IMR-90 (cell line): ENCODE results near the gene NAV2. TPM values are rescaled to one million over a fixed set of nuclear protein-coding genes. Genes with fewer than 3 reads are reported as not detected.

Source experiments
- ATAC-seq: fragments of 200-7000 bp; cut with Tn5 transposase; 2 replicates; pipeline ENCODE4 v1.9.1; 2020; ENCODE audit warnings: low read depth, mild to moderate bottlenecking, moderate library complexity
- BruUV-seq: library from RNA; stranded (reverse); fragments of 400-500 nt; replicated peaks from 2 replicates; lab custom pipeline; 2021; lab: Mats Ljungman, UMichigan
- CTCF ChIA-PET: fragments of 300-600 bp; formaldehyde crosslinking; extraction: SDS; loops from one replicate; lab custom pipeline; 2021; ENCODE audit warnings: antibody characterized with exemption; lab: Yijun Ruan, JAX
- POLR2A ChIA-PET: fragments of 300-600 bp; sonication (Branson Sonifier 250); formaldehyde crosslinking; loops from one replicate; lab custom pipeline; 2022; ENCODE audit warnings: antibody characterized with exemption; ENCODE audit not compliant: unreplicated experiment; lab: Charles Lee
- DNase-seq: peaks from one replicate; pipeline ENCODE4 v3.0.0; 2013
- H2AFZ ChIP-seq: replicated peaks from 2 replicates; pipeline ENCODE3; 2013; ENCODE audit warnings: low read length, mild to moderate bottlenecking; ENCODE audit not compliant: poor library complexity
- H2AK5ac ChIP-seq: 2 replicates; pipeline ENCODE4 v1.6.1; 2013; ENCODE audit warnings: low read depth, low read length, inconsistent platforms
- H2AK9ac ChIP-seq: replicated peaks from 2 replicates; pipeline ENCODE3; 2013; ENCODE audit warnings: mild to moderate bottlenecking, low read depth, low read length, moderate library complexity; ENCODE audit not compliant: poor library complexity
- H2BK120ac ChIP-seq: 2 replicates; pipeline ENCODE4 v1.6.1; 2013; ENCODE audit warnings: low read depth, low read length, inconsistent platforms
- H2BK15ac ChIP-seq: 3 replicates; pipeline ENCODE4 v1.6.1; 2013; ENCODE audit warnings: low read depth, low read length, inconsistent platforms
- H2BK20ac ChIP-seq: 2 replicates; pipeline ENCODE4 v1.6.1; 2013; ENCODE audit warnings: low read depth, mild to moderate bottlenecking, inconsistent platforms, low read length, moderate library complexity
- H2BK5ac ChIP-seq: 2 replicates; pipeline ENCODE4 v1.6.1; 2013; ENCODE audit warnings: mild to moderate bottlenecking, low read depth, low read length, inconsistent platforms; ENCODE audit not compliant: poor library complexity, severe bottlenecking
- H3K14ac ChIP-seq: replicated peaks from 2 replicates; pipeline ENCODE4 v1.6.1; 2013; ENCODE audit warnings: low read depth, low read length, inconsistent platforms
- H3K18ac ChIP-seq: 2 replicates; pipeline ENCODE4 v1.6.1; 2013; ENCODE audit warnings: low read depth, low read length, control low read depth
- H3K23ac ChIP-seq: 2 replicates; pipeline ENCODE4 v1.6.1; 2013; ENCODE audit warnings: low read depth, low read length, inconsistent platforms
- H3K27ac ChIP-seq: 2 replicates; pipeline ENCODE4 v1.5.1; 2013; ENCODE audit warnings: mild to moderate bottlenecking, control low read depth, low read length; ENCODE audit not compliant: insufficient read depth
- H3K27me3 ChIP-seq: 2 replicates; pipeline ENCODE4 v1.6.1; 2013; ENCODE audit warnings: low read length; ENCODE audit not compliant: control insufficient read depth, insufficient read depth
- H3K36me3 ChIP-seq: 2 replicates; pipeline ENCODE4 v1.6.1; 2013; ENCODE audit warnings: low read length, mixed read lengths; ENCODE audit not compliant: control insufficient read depth, insufficient read depth
- H3K4ac ChIP-seq: 2 replicates; pipeline ENCODE4 v1.6.1; 2013; ENCODE audit warnings: low read depth, low read length, inconsistent platforms
- H3K4me1 ChIP-seq: 2 replicates; pipeline ENCODE4 v1.6.1; 2013; ENCODE audit warnings: low read length, mixed read lengths; ENCODE audit not compliant: control insufficient read depth, insufficient read depth
- H3K4me2 ChIP-seq: 2 replicates; pipeline ENCODE4 v1.6.1; 2013; ENCODE audit warnings: low read depth, mild to moderate bottlenecking, control low read depth, low read length, moderate library complexity
- H3K4me3 ChIP-seq: 2 replicates; pipeline ENCODE4 v1.5.1; 2013; ENCODE audit warnings: low read depth, mild to moderate bottlenecking, control low read depth, low read length, moderate library complexity; ENCODE audit not compliant: insufficient read depth
- H3K56ac ChIP-seq: 2 replicates; pipeline ENCODE4 v1.6.1; 2013; ENCODE audit warnings: low read length, inconsistent platforms; ENCODE audit not compliant: insufficient read depth; ENCODE audit errors: extremely low read depth
- H3K79me1 ChIP-seq, 2 experiments: 2 replicates each; pipeline ENCODE4 v1.6.1; 2013; ENCODE audit warnings: low read length in 2 of 2, inconsistent platforms in 1 of 2, low read depth in 1 of 2
- H3K9ac ChIP-seq: 2 replicates; pipeline ENCODE4 v1.6.1; 2013; ENCODE audit warnings: low read depth, low read length, control low read depth
- H3K9me1 ChIP-seq: 2 replicates; pipeline ENCODE4 v1.6.1; 2013; ENCODE audit warnings: low read length, inconsistent platforms; ENCODE audit not compliant: insufficient read depth
- H3K9me3 ChIP-seq: 2 replicates; pipeline ENCODE4 v1.6.1; 2013; ENCODE audit warnings: low read length; ENCODE audit not compliant: control insufficient read depth, insufficient read depth
- H4K20me1 ChIP-seq: 2 replicates; pipeline ENCODE4 v1.6.1; 2013; ENCODE audit warnings: low read length, inconsistent platforms; ENCODE audit not compliant: insufficient read depth
- H4K5ac ChIP-seq: 2 replicates; pipeline ENCODE4 v1.6.1; 2013; ENCODE audit warnings: mild to moderate bottlenecking, low read depth, low read length, control low read depth
- H4K8ac ChIP-seq, 2 experiments: 2 replicates each; pipeline ENCODE4 v1.6.1; 2013; ENCODE audit warnings: low read depth in 2 of 2, low read length in 2 of 2, control low read depth in 1 of 2, inconsistent platforms in 1 of 2
- H4K91ac ChIP-seq: 2 replicates; pipeline ENCODE4 v1.6.1; 2013; ENCODE audit warnings: low read depth, low read length, inconsistent platforms; ENCODE audit not compliant: insufficient read depth
- BHLHE40 ChIP-seq: fragments of 150-350 bp; IDR thresholded peaks from 2 replicates; pipeline ENCODE4 v1.6.1; 2016; ENCODE audit warnings: mild to moderate bottlenecking, low read depth, low read length
- MAZ ChIP-seq: IDR thresholded peaks from 2 replicates; pipeline ENCODE4 v1.6.1; 2012; ENCODE audit warnings: low read depth, mild to moderate bottlenecking, low read length, improper control_type of control experiment, moderate library complexity, borderline replicate concordance
- MXI1 ChIP-seq: IDR thresholded peaks from 2 replicates; pipeline ENCODE4 v1.6.1; 2012; ENCODE audit warnings: low read depth, mild to moderate bottlenecking, low read length, moderate library complexity, borderline replicate concordance
- RAD21 ChIP-seq: IDR thresholded peaks from 2 replicates; pipeline ENCODE4 v1.6.1; 2012; ENCODE audit warnings: low read length, improper control_type of control experiment
- SMC3 ChIP-seq: fragments of 150-350 bp; IDR thresholded peaks from 2 replicates; pipeline ENCODE4 v1.6.1; 2016; ENCODE audit warnings: low read depth, mild to moderate bottlenecking, antibody characterized with exemption, low read length, moderate library complexity
- WGBS, 2 experiments: methylation state at CpG; one replicate each; pipeline versions ENCODE4 v1.1.5 to v1.1.7; 2013; ENCODE audit warnings: missing lambda C conversion rate in 2 of 2; ENCODE audit not compliant: insufficient read length in 1 of 2; ENCODE audit errors: extremely low coverage in 2 of 2; 5-methylcytosine and 5-hydroxymethylcytosine counted together
- dilution Hi-C: fragments of 300-500 bp; cut with HindIII; formaldehyde crosslinking; loops from one replicate; pipeline ENCODE4 v1.14.3; 2018; ENCODE audit warnings: low sequenced_read_pairs; ENCODE audit not compliant: unreplicated experiment
- in situ Hi-C: fragments of 300-500 bp; cut with MboI; formaldehyde crosslinking; loops from 3 replicates; pipeline ENCODE4 v1.14.3; 2019; ENCODE audit warnings: low sequenced_read_pairs, inconsistent platforms, mixed read lengths
- intact Hi-C: fragments of 100-400 bp; cut with micrococcal nuclease; formaldehyde crosslinking; loops from 2 replicates; pipeline ENCODE4 v1.10.0; 2022
- polyA plus RNA-seq, 3 experiments: library from polyadenylated mRNA; depleted of rRNA; stranded (reverse); fragments of >200 nt; gene quantifications; 2 replicates each; pipeline ENCODE4 v1.2.3, GENCODE V29; 2012; ENCODE audit warnings: low replicate concordance in 1 of 3
- total RNA-seq: library from RNA; depleted of rRNA; stranded (reverse); fragments of >200 nt; gene quantifications from 2 replicates; pipeline ENCODE4 v1.2.3, GENCODE V29; 2012
- TF ChIP-seq, protein P1 (sequence below): conservative IDR thresholded peaks from 2 replicates; pipeline ENCODE4 v1.5.1; 2012; ENCODE audit warnings: mild to moderate bottlenecking, low read depth, low read length, improper control_type of control experiment
- TF ChIP-seq, protein P2 (sequence below): fragments of 150-350 bp; IDR thresholded peaks from 2 replicates; pipeline ENCODE4 v1.6.1; 2017; ENCODE audit warnings: mild to moderate bottlenecking, antibody characterized with exemption, low read length, low read depth

Gene NAV2
- total and polyA plus RNA-seq, 2 of the 4 experiments (the other 2 are of a cell fraction), result 4.5 to 12.6 TPM

DNA sequence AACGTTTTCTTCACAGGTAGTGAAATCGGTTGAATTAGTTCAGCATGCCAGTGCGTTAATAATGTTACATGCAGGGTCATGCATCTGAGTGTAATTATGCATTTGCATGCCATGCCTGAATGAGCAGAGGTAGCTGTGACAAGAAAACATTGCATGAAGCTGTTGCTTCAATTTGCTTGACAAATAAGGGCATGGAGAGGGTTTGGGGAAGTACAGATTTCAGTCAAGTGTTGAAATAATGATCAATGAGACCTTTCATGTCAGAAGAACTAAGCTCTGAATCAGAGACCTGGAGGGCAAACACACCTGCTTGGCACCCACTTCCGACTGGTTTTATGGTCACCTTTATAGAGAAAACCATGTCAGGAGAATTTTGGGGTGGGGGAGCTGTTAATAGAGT is 226.2 kb downstream of the NAV2 start:
- H3K4me3 ChIP-seq, result no peak overlapping the region
- peaks cover 14% of the 10 kb centered on the region for H3K9me1 ChIP-seq
- H2BK5ac ChIP-seq, result no peak overlapping the region
- no peak overlapping the region for H3K14ac ChIP-seq
- no peak overlapping the region for H3K9ac ChIP-seq
- no peak for ATAC-seq
- no peak overlapping the region for H2AK5ac ChIP-seq
- H2AFZ ChIP-seq, result no peak overlapping the region
- no peak overlapping the region for H2BK120ac ChIP-seq
- peaks cover 4% of the 10 kb centered on the region; the same call in 1 of the 2 replicates for H4K20me1 ChIP-seq
- no peak overlapping the region for H3K27ac ChIP-seq
- H2BK15ac ChIP-seq, result no peak overlapping the region
- CTCF ChIA-PET, result interaction anchor here (1.1 kb wide), 1 partner anchor 13 kb away, joined by 3 read pairs; no protein-coding TSS in a partner anchor
- H3K79me1 ChIP-seq, result peaks cover 7 to 19% of the 10 kb centered on the region in 2 experiments; a peak in 3 of 4 replicates
- no peak overlapping the region for H3K18ac ChIP-seq
- 91% methylated on average over 3 of the region's 4 CpGs; no CpG with 5 or more reads in 1 of the 2 experiments for WGBS, 2 experiments
- POLR2A ChIA-PET, result no interaction called here
- TF ChIP-seq MAZ (no peak), BHLHE40 (no peak), SMC3 (no peak), RAD21 (no peak), MXI1 (no peak)
- TF ChIP-seq, protein P1, sequence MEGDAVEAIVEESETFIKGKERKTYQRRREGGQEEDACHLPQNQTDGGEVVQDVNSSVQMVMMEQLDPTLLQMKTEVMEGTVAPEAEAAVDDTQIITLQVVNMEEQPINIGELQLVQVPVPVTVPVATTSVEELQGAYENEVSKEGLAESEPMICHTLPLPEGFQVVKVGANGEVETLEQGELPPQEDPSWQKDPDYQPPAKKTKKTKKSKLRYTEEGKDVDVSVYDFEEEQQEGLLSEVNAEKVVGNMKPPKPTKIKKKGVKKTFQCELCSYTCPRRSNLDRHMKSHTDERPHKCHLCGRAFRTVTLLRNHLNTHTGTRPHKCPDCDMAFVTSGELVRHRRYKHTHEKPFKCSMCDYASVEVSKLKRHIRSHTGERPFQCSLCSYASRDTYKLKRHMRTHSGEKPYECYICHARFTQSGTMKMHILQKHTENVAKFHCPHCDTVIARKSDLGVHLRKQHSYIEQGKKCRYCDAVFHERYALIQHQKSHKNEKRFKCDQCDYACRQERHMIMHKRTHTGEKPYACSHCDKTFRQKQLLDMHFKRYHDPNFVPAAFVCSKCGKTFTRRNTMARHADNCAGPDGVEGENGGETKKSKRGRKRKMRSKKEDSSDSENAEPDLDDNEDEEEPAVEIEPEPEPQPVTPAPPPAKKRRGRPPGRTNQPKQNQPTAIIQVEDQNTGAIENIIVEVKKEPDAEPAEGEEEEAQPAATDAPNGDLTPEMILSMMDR, result no peak
- TF ChIP-seq, protein P2, sequence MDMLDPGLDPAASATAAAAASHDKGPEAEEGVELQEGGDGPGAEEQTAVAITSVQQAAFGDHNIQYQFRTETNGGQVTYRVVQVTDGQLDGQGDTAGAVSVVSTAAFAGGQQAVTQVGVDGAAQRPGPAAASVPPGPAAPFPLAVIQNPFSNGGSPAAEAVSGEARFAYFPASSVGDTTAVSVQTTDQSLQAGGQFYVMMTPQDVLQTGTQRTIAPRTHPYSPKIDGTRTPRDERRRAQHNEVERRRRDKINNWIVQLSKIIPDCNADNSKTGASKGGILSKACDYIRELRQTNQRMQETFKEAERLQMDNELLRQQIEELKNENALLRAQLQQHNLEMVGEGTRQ, result no peak
- intact Hi-C loops, result loop anchor here (1.0 to 5.0 kb wide), 2 partner anchors 193 to 413 kb away; no protein-coding TSS in a partner anchor
- DNase-seq, result no peak
- peaks cover 11% of the 10 kb centered on the region for H3K4me1 ChIP-seq
- H3K4ac ChIP-seq, result no peak overlapping the region
- H4K5ac ChIP-seq, result no peak overlapping the region
- dilution Hi-C loops, result no loop called here
- no peak overlapping the region for H4K8ac ChIP-seq
- in situ Hi-C loops, result loop anchor here (25.0 kb wide), 2 partner anchors 423 to 673 kb away; partner anchors contain the start of gene HTATIP2
- H3K9me3 ChIP-seq, result no peaks in the 10 kb centered on the region
- H2AK9ac ChIP-seq, result no peak overlapping the region
- no peak overlapping the region for H3K56ac ChIP-seq
- no peak overlapping the region for H3K4me2 ChIP-seq
- H3K36me3 ChIP-seq, result peaks cover 19% of the 10 kb centered on the region
- H4K91ac ChIP-seq, result no peak overlapping the region
- no peaks in the 10 kb centered on the region for H3K27me3 ChIP-seq
- no peak overlapping the region for H3K23ac ChIP-seq
- no peak overlapping the region for H2BK20ac ChIP-seq
- no TSS peak for BruUV-seq
